ENCODE measurements around the gene SPRED3. TPM values are rescaled to one million over a fixed set of nuclear protein-coding genes. Genes with fewer than 3 reads are reported as not detected.
A peak's percentile ranks its signal among the peaks of the same experiment; 100 is the strongest.

Gene SPRED3
- total RNA-seq, 6 experiments from 2014 or later: 0.12 to 0.37 (median 0.22) TPM; not detected in 2

DNA sequence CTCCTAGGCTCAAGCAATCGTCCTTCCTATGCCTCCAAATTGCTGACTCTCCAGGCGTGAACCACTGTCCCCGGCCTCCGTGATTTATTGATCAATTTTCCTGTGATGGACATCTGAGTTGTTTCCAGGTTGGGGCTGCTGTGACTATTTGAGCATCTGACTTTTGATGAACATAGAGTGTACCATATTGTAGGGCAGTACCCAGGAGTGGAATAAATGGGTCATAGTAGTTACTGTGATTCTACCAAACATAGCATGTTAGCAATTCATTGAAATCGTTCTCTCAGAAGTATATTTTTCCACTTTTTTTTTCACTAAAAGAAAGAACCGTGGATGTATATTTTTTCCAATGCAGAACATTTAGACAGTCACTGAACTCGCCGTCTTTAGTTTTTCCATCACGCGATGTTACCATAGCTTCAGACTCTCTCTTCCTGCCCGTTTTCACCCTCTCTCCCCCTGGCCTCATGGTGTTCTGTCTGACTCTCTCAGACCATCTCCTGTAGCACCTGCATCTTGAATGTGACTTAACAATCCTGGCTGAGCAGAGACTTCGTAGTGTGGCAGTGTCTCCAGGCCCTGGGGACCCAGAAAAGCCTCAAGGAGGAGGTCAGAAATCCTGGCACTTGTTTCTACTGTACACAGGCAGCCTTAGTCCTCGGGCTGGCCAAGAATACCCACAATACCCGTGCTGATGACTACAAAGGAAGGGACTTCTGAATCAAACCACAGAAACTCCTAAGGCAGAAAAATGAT is 40.7 kb downstream of the SPRED3 start:
- no peak for DNase-seq
- Histone ChIP-seq H3K9me3 (no peaks in the 10 kb centered on the region), H3K27ac (no peak overlapping the region), H3K27me3 (no peaks in the 10 kb centered on the region), H3K4me3 (no peak overlapping the region), H3K4me1 (no peaks in the 10 kb centered on the region), H3K36me3 (no peaks in the 10 kb centered on the region)
- WGBS (ENCODE audit: insufficient coverage, low coverage, low lambda C conversion rate, missing lambda C conversion rate): 36% methylated on average over 14 of the region's 14 CpGs
- intact Hi-C loops (cut with DNase I): no loop called here
- no peak for ATAC-seq
- TF ChIP-seq, protein P1, sequence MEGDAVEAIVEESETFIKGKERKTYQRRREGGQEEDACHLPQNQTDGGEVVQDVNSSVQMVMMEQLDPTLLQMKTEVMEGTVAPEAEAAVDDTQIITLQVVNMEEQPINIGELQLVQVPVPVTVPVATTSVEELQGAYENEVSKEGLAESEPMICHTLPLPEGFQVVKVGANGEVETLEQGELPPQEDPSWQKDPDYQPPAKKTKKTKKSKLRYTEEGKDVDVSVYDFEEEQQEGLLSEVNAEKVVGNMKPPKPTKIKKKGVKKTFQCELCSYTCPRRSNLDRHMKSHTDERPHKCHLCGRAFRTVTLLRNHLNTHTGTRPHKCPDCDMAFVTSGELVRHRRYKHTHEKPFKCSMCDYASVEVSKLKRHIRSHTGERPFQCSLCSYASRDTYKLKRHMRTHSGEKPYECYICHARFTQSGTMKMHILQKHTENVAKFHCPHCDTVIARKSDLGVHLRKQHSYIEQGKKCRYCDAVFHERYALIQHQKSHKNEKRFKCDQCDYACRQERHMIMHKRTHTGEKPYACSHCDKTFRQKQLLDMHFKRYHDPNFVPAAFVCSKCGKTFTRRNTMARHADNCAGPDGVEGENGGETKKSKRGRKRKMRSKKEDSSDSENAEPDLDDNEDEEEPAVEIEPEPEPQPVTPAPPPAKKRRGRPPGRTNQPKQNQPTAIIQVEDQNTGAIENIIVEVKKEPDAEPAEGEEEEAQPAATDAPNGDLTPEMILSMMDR (IDR thresholded peaks at IDR 0.05): no peak
- no peak for TF ChIP-seq POLR2A (IDR thresholded peaks at IDR 0.05)

GRCh38 chr19:38429811-38430156 is 41.3 kb downstream of the SPRED3 start:
- H3K9me3 ChIP-seq: no peaks in the 10 kb centered on the region
- no peaks in the 10 kb centered on the region for H3K4me1 ChIP-seq
- intact Hi-C loops (cut with DNase I): no loop called here
- ATAC-seq: no peak
- TF ChIP-seq, protein P1 (IDR thresholded peaks at IDR 0.05): no peak
- TF ChIP-seq POLR2A (IDR thresholded peaks at IDR 0.05): no peak
- no peak overlapping the region for H3K4me3 ChIP-seq
- H3K27me3 ChIP-seq: peaks cover 3 to 4% of the 10 kb centered on the region in 2 donors
- no peak overlapping the region for H3K27ac ChIP-seq
- no peaks in the 10 kb centered on the region for H3K36me3 ChIP-seq
- 62% methylated on average over 2 of the region's 2 CpGs for WGBS (ENCODE audit: insufficient coverage, low coverage, low lambda C conversion rate, missing lambda C conversion rate)
- no peak for DNase-seq

- Histone ChIP-seq H3K4me1 (no peaks in the 10 kb centered on the region), H3K9me3 (no peaks in the 10 kb centered on the region), H3K4me3 (no peak overlapping the region), H3K27me3 (peaks cover 4 to 7% of the 10 kb centered on the region in 2 donors), H3K36me3 (no peaks in the 10 kb centered on the region), H3K27ac (no peak overlapping the region)
- WGBS (ENCODE audit: insufficient coverage, low coverage, low lambda C conversion rate, missing lambda C conversion rate): 79% methylated on average over 4 of the region's 7 CpGs
- no peak for ATAC-seq
- TF ChIP-seq, protein P1 (IDR thresholded peaks at IDR 0.05): no peak
- TF ChIP-seq POLR2A (IDR thresholded peaks at IDR 0.05): no peak
- no peak for DNase-seq
- intact Hi-C loops (cut with DNase I): no loop called here
These were observed 42.4 kb downstream of the SPRED3 start for GRCh38 chr19:38430931-38431330.

DNA sequence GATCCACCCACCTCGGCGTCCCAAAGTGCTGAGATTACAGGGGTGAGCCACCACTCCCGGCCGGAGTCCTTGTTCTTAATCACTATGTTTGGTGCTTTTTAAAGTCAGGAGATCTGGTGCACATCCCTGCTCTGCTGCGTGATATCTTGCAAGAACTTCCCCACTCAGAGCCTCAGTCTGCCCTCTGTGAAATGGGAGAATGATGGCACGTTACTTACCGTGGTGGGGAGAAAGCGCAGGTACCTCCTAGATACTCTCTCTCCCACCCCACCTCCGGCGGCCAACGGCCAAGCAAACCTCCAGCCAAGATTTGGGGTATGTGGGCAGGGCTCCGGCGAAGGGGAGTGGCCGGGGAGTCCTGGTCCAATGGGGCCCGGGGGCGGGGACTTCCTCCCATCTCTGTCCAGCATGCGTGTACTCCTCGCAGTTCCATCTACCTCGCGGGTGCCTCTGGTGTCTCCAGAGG is 44.8 kb downstream of the SPRED3 start, which contains the start of gene RYR1:
TSS of gene RYR1 (plus strand) at position 424 of the 466 bp plus-strand sequence. CDS start 139 bp downstream, outside the sequence.
- H3K36me3 ChIP-seq: no peaks in the 10 kb centered on the region
- WGBS (ENCODE audit: insufficient coverage, low coverage, low lambda C conversion rate, missing lambda C conversion rate): 17% methylated on average over 10 of the region's 20 CpGs
- intact Hi-C loops (cut with DNase I): no loop called here
- TF ChIP-seq, protein P1 (IDR thresholded peaks at IDR 0.05): no peak
- no peak within 1 kb of the TSS for H3K27ac ChIP-seq
- no peaks in the 10 kb centered on the region for H3K4me1 ChIP-seq
- no peaks in the 10 kb centered on the region for H3K9me3 ChIP-seq
- H3K27me3 ChIP-seq: peaks cover 4 to 7% of the 10 kb centered on the region in 2 donors
- DNase-seq: peak in 2 of 3 donors; percentile 57 to 73
- no peak within 1 kb of the TSS for H3K4me3 ChIP-seq
- peak; percentile 61 to 76 (median 71) for ATAC-seq
